Measurements from ENCODE around the gene SERAC1.
"Not testable (repeated sequence)": the region's sequence is repeated elsewhere in the genome, so short reads cannot be mapped to it uniquely, and the experiment has no call there.

SERAC1 gene

GRCh38 chr6:158168040-158168289 lies at the start of gene SERAC1:
TSS of gene SERAC1 (minus strand) at chr6:158168262. CDS start at chr6:158158363, 9,899 bp downstream.
- DNase-seq = no peak

- no peak for DNase-seq
Observed at GRCh38 chr6:158213925-158214674, 46.0 kb upstream of the SERAC1 start.

- DNase-seq = no peak
Observed at GRCh38 chr6:158211273-158212055, 43.4 kb upstream of the SERAC1 start.

GRCh38 chr6:158209582-158210333 lies 41.7 kb upstream of the SERAC1 start:
- DNase-seq = not testable (repeated sequence)

- not testable (repeated sequence) for DNase-seq
Observed at GRCh38 chr6:158208226-158209030, 40.4 kb upstream of the SERAC1 start.

- no peak for DNase-seq
Observed at GRCh38 chr6:158207422-158207788, 39.3 kb upstream of the SERAC1 start.

- DNase-seq = no peak
Observed at GRCh38 chr6:158206740-158207421, 38.8 kb upstream of the SERAC1 start.

GRCh38 chr6:158205169-158205944 lies 37.3 kb upstream of the SERAC1 start:
- DNase-seq = no peak

- no peak for DNase-seq
Observed at GRCh38 chr6:158198461-158198860, 30.4 kb upstream of the SERAC1 start.

GRCh38 chr6:158194487-158195280 lies 26.6 kb upstream of the SERAC1 start:
- no peak for DNase-seq

- no peak for DNase-seq
Observed at GRCh38 chr6:158191761-158192160, 23.7 kb upstream of the SERAC1 start.

GRCh38 chr6:158191032-158191431 lies 23.0 kb upstream of the SERAC1 start:
- DNase-seq = no peak

- DNase-seq = no peak
Observed at GRCh38 chr6:158188591-158188990, 20.5 kb upstream of the SERAC1 start.

- no peak for DNase-seq
Observed at GRCh38 chr6:158185729-158186456, 17.8 kb upstream of the SERAC1 start.

- DNase-seq = no peak
Observed at GRCh38 chr6:158184608-158185007, 16.5 kb upstream of the SERAC1 start.

GRCh38 chr6:158183174-158183972 lies 15.3 kb upstream of the SERAC1 start:
- DNase-seq = not testable (repeated sequence)

GRCh38 chr6:158177712-158178111 lies 9.7 kb upstream of the SERAC1 start:
- not testable (repeated sequence) for DNase-seq

GRCh38 chr6:158175111-158175510 lies 7.0 kb upstream of the SERAC1 start:
- no peak for DNase-seq

GRCh38 chr6:158174514-158174913 lies 6.5 kb upstream of the SERAC1 start:
- DNase-seq = peak; percentile 62
